NCI-H524 treated with DMSO at 0.1 percent for 48 hours (cell line): Measurements from ENCODE around the gene TSPAN2.

ENCODE experiments used
- DNase-seq: peaks from one replicate; lab custom pipeline; 2025; lab: John Stamatoyannopoulos, UW

Gene TSPAN2

GRCh38 chr1:115113766-115114165 is 24.5 kb upstream of the TSPAN2 start:
- no peak for DNase-seq

GRCh38 chr1:115112496-115113375 is 23.4 kb upstream of the TSPAN2 start:
- no peak for DNase-seq

GRCh38 chr1:115107516-115108260 is 18.4 kb upstream of the TSPAN2 start:
- no peak for DNase-seq

- DNase-seq: no peak
Observed at GRCh38 chr1:115105831-115106230, 16.5 kb upstream of the TSPAN2 start.

- no peak for DNase-seq
Observed at GRCh38 chr1:115099693-115100050, 10.4 kb upstream of the TSPAN2 start.

- no peak for DNase-seq
Observed at GRCh38 chr1:115098979-115099692, 9.8 kb upstream of the TSPAN2 start.

- DNase-seq: no peak
Observed at GRCh38 chr1:115092175-115092574, 2.9 kb upstream of the TSPAN2 start.

GRCh38 chr1:115091572-115091971 is 2.3 kb upstream of the TSPAN2 start:
- peak; percentile 13 for DNase-seq

GRCh38 chr1:115090956-115091355 is 1.7 kb upstream of the TSPAN2 start:
- no peak for DNase-seq

- DNase-seq: no peak
Observed at GRCh38 chr1:115090540-115090939, 1.2 kb upstream of the TSPAN2 start.

- no peak for DNase-seq
Observed at GRCh38 chr1:115090186-115090490, 835 bp upstream of the TSPAN2 start.

- no peak for DNase-seq
Observed at GRCh38 chr1:115088871-115089419, 358 bp downstream of the TSPAN2 start.

- no peak for DNase-seq
Observed at GRCh38 chr1:115088115-115088778, 1.1 kb downstream of the TSPAN2 start.

- no peak for DNase-seq
Observed at GRCh38 chr1:115086176-115086830, 3.0 kb downstream of the TSPAN2 start.

- DNase-seq: no peak
Observed at GRCh38 chr1:115084902-115085511, 4.3 kb downstream of the TSPAN2 start.

- DNase-seq: no peak
Observed at GRCh38 chr1:115082949-115083348, 6.4 kb downstream of the TSPAN2 start.

GRCh38 chr1:115078708-115079107 is 10.6 kb downstream of the TSPAN2 start:
- no peak for DNase-seq

- DNase-seq: no peak
Observed at GRCh38 chr1:115077984-115078330, 11.3 kb downstream of the TSPAN2 start.

GRCh38 chr1:115077286-115077983 is 11.9 kb downstream of the TSPAN2 start:
- DNase-seq: no peak

GRCh38 chr1:115076384-115076915 is 12.9 kb downstream of the TSPAN2 start:
- DNase-seq: no peak
